Stimulated activated naive CD8-positive, alpha-beta T cell treated with anti-CD3 and anti-CD28 coated beads, Interleukin-15, amount 100 ng/mL, for 72 hours (primary cell): Measurements from ENCODE around the gene ITGB8.

Experiments used
- ATAC-seq: fragments of 150-1000 bp; cut with Tn5 transposase; 2 replicates; pipeline ENCODE4 v1.10.0; 2021; ENCODE audit warnings: mild to moderate bottlenecking, moderate library complexity
- DNase-seq, 2 donors: peaks; one replicate each; pipeline ENCODE4 v3.0.0; 2021 to 2022
- H3K27ac Mint-ChIP-seq, 2 donors: one replicate each; pipeline ENCODE4 v1.8.0; 2022; ENCODE audit warnings: mild to moderate bottlenecking in 2 of 2, mixed read lengths in 2 of 2, moderate library complexity in 2 of 2
- H3K27me3 Mint-ChIP-seq: one replicate; pipeline ENCODE4 v1.8.0; 2022; ENCODE audit warnings: mixed read lengths
- H3K4me1 Mint-ChIP-seq: one replicate; pipeline ENCODE4 v1.8.0; 2022; ENCODE audit warnings: mild to moderate bottlenecking, mixed read lengths
- H3K4me3 Mint-ChIP-seq, 2 donors: one replicate each; pipeline ENCODE4 v1.8.0; 2022; ENCODE audit warnings: mild to moderate bottlenecking in 2 of 2, mixed read lengths in 2 of 2, moderate library complexity in 1 of 2
- H3K9me3 Mint-ChIP-seq, 2 donors: one replicate each; pipeline ENCODE4 v1.8.0; 2022; ENCODE audit warnings: mixed read lengths in 2 of 2

The ITGB8 gene

DNA sequence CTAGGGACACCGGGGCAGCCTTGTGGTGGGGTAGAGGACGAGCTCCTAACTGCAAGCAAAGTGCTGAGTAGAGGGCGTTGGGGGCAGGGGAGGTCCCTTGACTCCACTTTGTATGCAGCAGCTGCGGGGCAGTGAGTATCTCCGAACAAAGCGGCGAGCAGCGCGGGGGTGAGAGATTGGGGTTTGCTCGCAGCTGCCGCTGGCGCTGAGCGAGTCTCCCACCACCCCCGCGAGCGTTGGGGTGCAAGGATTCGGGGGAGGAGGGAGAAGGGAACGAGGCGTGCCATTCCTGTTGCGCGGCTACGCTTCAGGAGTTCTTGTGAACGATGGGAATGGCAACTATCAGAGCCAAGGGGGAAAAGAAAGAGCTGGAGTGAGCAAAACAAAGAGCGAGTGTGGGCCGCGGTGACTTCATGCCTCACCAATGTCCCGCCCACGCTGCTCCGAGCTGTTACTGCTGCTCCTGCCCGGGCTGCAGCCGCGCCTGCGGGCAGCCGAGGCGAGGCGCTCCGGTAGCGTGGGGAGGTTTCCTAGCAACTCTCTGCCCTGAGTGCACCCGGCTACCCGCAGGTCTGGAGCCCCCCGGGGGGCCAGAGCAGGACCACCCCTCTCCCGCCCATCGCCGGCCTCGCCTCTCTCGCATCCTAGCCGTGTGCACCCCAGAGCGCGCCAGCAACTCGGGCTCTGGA, at the start of gene ITGB8:
ITGB8 (plus strand) TSS at position 662 of the 689 bp plus-strand sequence. CDS start 907 bp downstream, outside the sequence.
- H3K27ac Mint-ChIP-seq, result peak within 1 kb of the TSS; percentile 8 to 82
- peak within 1 kb of the TSS; percentile 90 to 91 for H3K4me3 Mint-ChIP-seq
- peaks cover 46% of the 10 kb centered on the region for H3K27me3 Mint-ChIP-seq
- H3K9me3 Mint-ChIP-seq, result no peaks in the 10 kb centered on the region
- DNase-seq (peak; percentile 75 to 77), ATAC-seq (peak; percentile 85)
- peaks cover 29% of the 10 kb centered on the region for H3K4me1 Mint-ChIP-seq

DNA sequence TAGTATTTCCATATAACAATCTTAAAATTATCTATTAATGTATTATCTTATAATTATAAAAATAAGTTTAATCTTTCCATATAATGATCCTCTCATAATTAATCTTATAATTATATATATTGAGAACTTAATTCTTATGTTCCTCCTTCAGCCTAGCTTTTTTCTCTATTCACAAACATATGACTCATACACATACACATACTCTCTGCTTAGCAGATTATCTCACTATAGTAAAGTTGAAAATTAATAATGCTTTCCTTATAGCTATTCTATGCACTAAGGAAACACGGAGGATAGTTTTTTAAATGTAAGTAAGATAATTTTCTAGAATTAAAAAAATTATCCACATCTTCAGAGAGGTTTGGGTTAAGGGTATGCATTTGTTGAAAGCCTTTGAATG, 47.7 kb upstream of the ITGB8 start:
- Mint-ChIP-seq H3K27ac (no peak overlapping the region), H3K4me1 (no peaks in the 10 kb centered on the region), H3K4me3 (no peak overlapping the region), H3K9me3 (no peaks in the 10 kb centered on the region), H3K27me3 (no peaks in the 10 kb centered on the region)
- DNase-seq (no peak), ATAC-seq (no peak)

GRCh38 chr7:20283385-20283784, 47.3 kb upstream of the ITGB8 start:
- no peak for DNase-seq
- ATAC-seq, result no peak
- no peak overlapping the region for H3K27ac Mint-ChIP-seq
- H3K9me3 Mint-ChIP-seq, result no peaks in the 10 kb centered on the region
- no peak overlapping the region for H3K4me3 Mint-ChIP-seq
- no peaks in the 10 kb centered on the region for H3K4me1 Mint-ChIP-seq
- H3K27me3 Mint-ChIP-seq, result no peaks in the 10 kb centered on the region

GRCh38 chr7:20284003-20284770, 46.5 kb upstream of the ITGB8 start:
- H3K4me1 Mint-ChIP-seq, result no peaks in the 10 kb centered on the region
- H3K27ac Mint-ChIP-seq, result no peak overlapping the region
- DNase-seq, result no peak
- H3K9me3 Mint-ChIP-seq, result no peaks in the 10 kb centered on the region
- no peak for ATAC-seq
- H3K4me3 Mint-ChIP-seq, result no peak overlapping the region
- no peaks in the 10 kb centered on the region for H3K27me3 Mint-ChIP-seq

- no peaks in the 10 kb centered on the region for H3K9me3 Mint-ChIP-seq
- H3K4me3 Mint-ChIP-seq, result no peak overlapping the region
- no peak overlapping the region for H3K27ac Mint-ChIP-seq
- ATAC-seq (no peak), DNase-seq (no peak)
- no peaks in the 10 kb centered on the region for H3K27me3 Mint-ChIP-seq
- H3K4me1 Mint-ChIP-seq, result no peaks in the 10 kb centered on the region
These were observed 45.9 kb upstream of the ITGB8 start for GRCh38 chr7:20284771-20285143.

DNA sequence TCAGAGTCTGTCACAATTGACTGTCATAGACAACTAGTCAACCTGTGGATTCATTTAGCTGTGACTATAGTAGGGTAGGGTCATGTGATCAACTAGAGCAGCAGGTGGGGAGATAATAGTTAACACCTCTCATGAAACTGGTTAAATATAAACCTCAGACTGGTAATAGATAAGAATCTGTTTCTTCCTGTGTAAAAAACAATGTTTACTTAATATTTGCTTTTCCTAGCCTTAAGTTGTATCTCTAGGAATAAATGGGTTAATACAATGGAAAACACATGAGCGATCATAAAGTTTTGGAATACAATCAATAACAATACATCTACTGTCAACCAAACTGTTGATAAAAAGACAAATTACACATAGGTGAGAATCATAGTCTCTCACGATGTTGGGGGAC, 43.4 kb upstream of the ITGB8 start:
- Mint-ChIP-seq H3K27ac (no peak overlapping the region), H3K9me3 (no peaks in the 10 kb centered on the region), H3K4me3 (no peak overlapping the region), H3K27me3 (no peaks in the 10 kb centered on the region), H3K4me1 (no peaks in the 10 kb centered on the region)
- DNase-seq, result no peak
- ATAC-seq, result no peak

DNA sequence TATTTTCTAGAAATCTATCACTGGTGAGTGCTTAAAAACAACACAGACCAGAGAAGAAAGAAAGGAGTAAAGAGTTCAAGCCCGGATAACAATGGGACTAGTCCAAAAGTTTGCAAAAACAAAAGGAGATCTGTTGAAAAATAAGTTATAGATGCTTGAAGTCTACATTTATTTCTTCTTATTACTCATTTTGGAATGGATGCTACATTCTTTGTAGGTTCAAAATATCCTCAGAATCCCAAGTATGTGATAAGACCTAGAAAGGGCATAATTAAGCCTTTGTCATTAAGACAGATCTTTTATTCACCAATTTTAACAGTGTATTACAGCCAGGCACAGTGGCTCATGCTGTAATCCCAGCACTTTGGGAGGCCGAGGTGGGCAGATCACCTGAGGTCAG, 42.7 kb upstream of the ITGB8 start:
- H3K4me3 Mint-ChIP-seq, result no peak overlapping the region
- no peak overlapping the region for H3K27ac Mint-ChIP-seq
- DNase-seq, result no peak
- no peak for ATAC-seq
- no peaks in the 10 kb centered on the region for H3K4me1 Mint-ChIP-seq
- H3K9me3 Mint-ChIP-seq, result no peaks in the 10 kb centered on the region
- H3K27me3 Mint-ChIP-seq, result no peaks in the 10 kb centered on the region

DNA sequence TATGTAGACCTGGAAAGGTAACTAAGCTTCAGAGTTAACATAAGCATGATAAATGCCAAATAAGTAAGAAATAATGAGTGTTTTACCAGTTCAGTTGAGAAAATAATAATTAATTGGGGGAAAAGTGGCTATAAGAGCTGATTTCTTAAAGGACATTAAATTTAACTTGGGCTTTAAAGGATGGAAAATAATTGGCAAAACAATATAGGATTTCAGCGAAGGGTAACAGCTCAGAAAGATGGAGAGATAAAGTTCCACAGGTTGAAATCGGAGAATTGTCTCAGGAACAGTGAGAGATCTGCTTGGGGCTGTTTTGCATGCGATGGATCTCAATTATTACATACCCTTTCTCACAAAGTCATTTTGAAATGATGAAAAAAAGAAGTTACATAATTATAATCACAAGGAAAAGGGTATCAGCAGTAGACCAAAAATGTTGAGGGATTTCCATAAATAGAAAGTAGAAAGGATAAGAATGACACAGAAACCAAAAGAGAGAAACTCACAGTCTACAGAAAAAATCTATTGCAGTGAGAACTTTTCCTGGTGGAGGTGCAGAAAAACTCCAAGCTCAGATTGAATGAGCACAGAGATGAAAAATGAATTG, 40.1 kb upstream of the ITGB8 start:
- no peak for ATAC-seq
- Mint-ChIP-seq H3K27ac (no peak overlapping the region), H3K4me3 (no peak overlapping the region), H3K9me3 (peaks cover 0 to 6% of the 10 kb centered on the region in 2 donors), H3K4me1 (no peaks in the 10 kb centered on the region), H3K27me3 (peaks cover 3% of the 10 kb centered on the region)
- DNase-seq, result no peak

- no peak overlapping the region for H3K4me3 Mint-ChIP-seq
- DNase-seq (no peak), ATAC-seq (no peak)
- H3K4me1 Mint-ChIP-seq, result no peaks in the 10 kb centered on the region
- H3K9me3 Mint-ChIP-seq, result peaks cover 0 to 6% of the 10 kb centered on the region in 2 donors
- no peak overlapping the region for H3K27ac Mint-ChIP-seq
- peaks cover 16% of the 10 kb centered on the region for H3K27me3 Mint-ChIP-seq
These were observed 37.4 kb upstream of the ITGB8 start for GRCh38 chr7:20293336-20293735.

- H3K9me3 Mint-ChIP-seq, result peaks cover 0 to 6% of the 10 kb centered on the region in 2 donors
- H3K27me3 Mint-ChIP-seq, result peaks cover 16% of the 10 kb centered on the region
- H3K27ac Mint-ChIP-seq, result no peak overlapping the region
- H3K4me3 Mint-ChIP-seq, result no peak overlapping the region
- H3K4me1 Mint-ChIP-seq, result peaks cover 7% of the 10 kb centered on the region
- DNase-seq (no peak), ATAC-seq (no peak)
These were observed 34.3 kb upstream of the ITGB8 start for GRCh38 chr7:20296444-20296843.

DNA sequence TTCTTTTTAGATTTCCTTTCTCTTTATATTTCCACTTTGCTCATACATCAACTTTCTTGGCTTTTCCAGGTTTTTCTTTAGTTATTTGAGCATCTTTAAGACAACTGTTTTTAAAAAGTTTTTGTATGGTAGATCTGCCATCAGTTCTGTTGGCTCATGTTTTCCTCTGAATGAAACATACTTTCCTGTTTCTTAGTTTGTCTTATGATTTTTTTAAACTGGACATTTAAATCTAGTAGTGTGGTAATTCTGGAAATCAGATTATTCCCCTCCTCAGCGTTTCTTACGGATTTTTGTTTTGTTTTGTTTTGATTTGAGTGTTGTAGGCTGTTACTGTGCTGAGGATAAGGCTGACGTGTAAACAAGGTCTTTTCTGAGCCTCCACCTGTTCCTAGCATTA, 33.8 kb upstream of the ITGB8 start:
- DNase-seq (no peak), ATAC-seq (no peak)
- Mint-ChIP-seq H3K4me3 (no peak overlapping the region), H3K9me3 (peaks cover 0 to 6% of the 10 kb centered on the region in 2 donors), H3K27ac (no peak overlapping the region), H3K4me1 (peaks cover 7% of the 10 kb centered on the region), H3K27me3 (peaks cover 16% of the 10 kb centered on the region)

DNA sequence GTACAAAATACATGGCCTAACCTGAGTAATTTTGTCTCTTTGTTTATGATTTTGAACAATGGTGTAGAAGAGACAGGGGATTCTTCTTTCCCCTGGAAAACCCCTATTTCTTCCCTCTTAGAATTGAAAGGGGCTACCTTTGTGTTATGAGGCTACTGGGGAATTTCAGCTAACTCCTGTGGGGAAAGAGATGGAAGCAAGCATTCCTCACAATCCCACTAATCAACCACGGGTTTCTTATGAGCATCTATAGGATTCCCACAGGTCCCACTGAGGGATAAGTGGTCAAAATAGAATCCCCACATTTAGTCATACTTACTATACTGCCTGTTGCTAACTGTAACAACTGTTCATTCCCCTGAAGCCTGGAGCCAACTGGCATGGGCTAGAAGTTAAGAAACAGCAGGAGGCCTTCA, 32.2 kb upstream of the ITGB8 start:
- peaks cover 16% of the 10 kb centered on the region for H3K27me3 Mint-ChIP-seq
- peaks cover 0 to 6% of the 10 kb centered on the region in 2 donors for H3K9me3 Mint-ChIP-seq
- no peak for ATAC-seq
- H3K27ac Mint-ChIP-seq, result no peak overlapping the region
- DNase-seq, result no peak
- H3K4me3 Mint-ChIP-seq, result no peak overlapping the region
- H3K4me1 Mint-ChIP-seq, result peaks cover 7% of the 10 kb centered on the region

DNA sequence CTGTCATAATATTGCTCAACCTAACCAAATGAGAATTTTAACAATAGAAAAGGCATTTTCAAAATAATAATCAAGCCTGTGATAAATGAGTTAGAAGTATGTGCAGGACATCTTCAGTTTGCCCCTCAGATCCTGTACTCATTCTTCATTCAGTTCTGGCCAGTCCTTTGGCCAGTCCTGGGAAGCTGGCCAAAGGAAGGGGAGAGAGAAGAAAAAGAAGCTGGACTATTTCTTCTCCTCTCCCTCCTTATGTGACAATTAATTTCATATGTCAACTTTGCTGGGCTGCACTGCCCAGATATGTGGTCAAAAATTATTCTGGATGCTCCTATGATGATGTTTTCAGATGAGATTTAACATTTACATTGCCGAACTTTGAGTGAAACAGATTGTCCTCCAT, 31.6 kb upstream of the ITGB8 start:
- DNase-seq (no peak), ATAC-seq (no peak)
- peaks cover 16% of the 10 kb centered on the region for H3K27me3 Mint-ChIP-seq
- H3K27ac Mint-ChIP-seq, result no peak overlapping the region
- peaks cover 7% of the 10 kb centered on the region for H3K4me1 Mint-ChIP-seq
- no peak overlapping the region for H3K4me3 Mint-ChIP-seq
- H3K9me3 Mint-ChIP-seq, result peaks cover 0 to 6% of the 10 kb centered on the region in 2 donors

DNA sequence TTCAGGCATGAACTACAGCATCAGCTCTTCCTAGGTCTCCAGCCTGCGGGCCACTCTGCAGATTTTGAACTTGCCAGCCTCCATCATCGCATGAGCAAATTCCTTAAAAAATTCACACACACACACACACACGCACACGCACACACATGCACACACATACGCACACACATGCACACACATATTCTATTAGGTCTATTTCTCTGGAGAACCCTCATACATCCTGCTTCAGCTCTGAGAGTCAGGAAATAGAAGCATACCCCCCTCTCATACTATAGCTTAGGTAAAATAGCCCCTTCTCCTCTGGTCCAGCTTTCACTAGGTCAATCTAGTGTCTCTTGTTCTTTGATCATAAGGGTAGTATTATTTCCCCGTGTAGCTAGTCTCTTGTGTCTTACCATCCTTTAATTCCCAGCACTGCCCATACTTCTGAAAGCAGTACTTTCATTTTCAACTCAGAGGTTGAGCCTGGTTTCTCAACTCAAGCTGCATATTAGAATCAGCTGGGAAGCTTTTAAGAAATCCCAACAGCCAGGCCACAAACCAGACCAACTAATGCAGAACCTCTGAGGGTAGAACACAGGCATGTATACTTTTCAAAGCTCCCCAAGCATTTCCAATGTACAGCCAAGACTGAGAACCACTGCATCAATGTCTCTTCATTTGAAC, 30.9 kb upstream of the ITGB8 start:
- ATAC-seq (no peak), DNase-seq (no peak)
- Mint-ChIP-seq H3K27ac (no peak overlapping the region), H3K9me3 (peaks cover 0 to 4% of the 10 kb centered on the region in 2 donors), H3K4me3 (no peak overlapping the region), H3K4me1 (peaks cover 7% of the 10 kb centered on the region), H3K27me3 (peaks cover 16% of the 10 kb centered on the region)

DNA sequence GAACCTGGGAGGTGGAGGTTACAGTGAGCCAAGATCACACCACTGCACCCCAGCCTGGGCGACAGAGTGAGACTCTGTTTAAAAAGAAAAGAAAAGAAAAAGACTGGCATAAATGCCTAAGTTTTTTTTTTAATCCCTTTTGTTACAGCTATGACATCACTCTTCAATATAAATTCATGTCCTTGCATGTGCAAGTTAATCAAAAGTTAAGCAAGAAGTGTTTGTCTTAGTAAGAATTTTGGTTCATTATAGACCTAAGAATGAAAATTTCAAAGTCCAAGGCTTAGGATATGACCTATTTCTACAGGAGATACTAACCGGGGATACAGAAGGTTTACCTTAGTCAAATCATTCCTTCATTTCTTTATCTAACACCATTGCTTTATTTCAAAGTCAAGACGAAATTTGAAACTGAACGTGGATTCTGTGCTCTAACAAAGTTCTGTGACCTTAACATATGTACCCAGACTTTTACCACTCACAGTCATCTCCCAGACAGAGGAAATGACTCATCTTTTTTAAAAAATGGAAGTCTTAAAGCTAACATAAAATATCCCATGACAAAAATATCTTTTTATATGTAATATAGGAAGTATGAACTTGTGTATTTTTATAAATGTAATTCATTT, 29.3 kb upstream of the ITGB8 start:
- no peak for ATAC-seq
- Mint-ChIP-seq H3K4me3 (no peak overlapping the region), H3K9me3 (no peaks in the 10 kb centered on the region), H3K27me3 (peaks cover 6% of the 10 kb centered on the region), H3K4me1 (peaks cover 7% of the 10 kb centered on the region), H3K27ac (no peak overlapping the region)
- DNase-seq, result no peak
